HS-27A (cell line): Measurements from ENCODE around the gene GSDME.

Source experiments
- DNase-seq: peaks from one replicate; pipeline ENCODE4 v3.0.0-alpha.2; 2012; ENCODE audit warnings: low read depth, missing footprints

Gene GSDME

GRCh38 chr7:24722386-24723177, 34.7 kb downstream of the GSDME start:
- DNase-seq, result no peak

DNA sequence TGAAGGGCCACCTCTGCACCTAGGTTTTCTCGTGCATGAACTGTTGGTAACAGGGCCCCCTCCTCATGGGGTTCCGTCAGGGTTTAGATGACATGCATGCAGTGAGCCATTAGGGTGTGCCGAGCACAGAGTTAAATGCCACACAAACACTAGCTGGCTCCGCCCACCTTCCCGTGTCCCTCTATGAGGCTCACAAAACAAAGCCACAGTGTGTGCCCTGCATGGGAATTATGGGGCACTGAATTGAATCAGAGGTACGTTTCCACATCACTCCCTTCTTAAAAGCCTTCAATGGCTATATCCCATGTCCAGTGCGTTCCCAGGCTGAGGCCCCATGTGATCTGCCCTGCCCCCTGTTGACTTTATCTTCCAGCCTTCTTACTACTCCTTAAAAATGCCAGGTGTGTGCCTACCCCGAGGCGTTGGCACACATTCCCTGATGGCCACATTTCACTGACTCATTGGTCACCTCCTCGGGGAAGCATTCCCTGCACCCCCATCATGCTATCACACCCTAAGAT, 35.7 kb downstream of the GSDME start:
- no peak for DNase-seq

DNA sequence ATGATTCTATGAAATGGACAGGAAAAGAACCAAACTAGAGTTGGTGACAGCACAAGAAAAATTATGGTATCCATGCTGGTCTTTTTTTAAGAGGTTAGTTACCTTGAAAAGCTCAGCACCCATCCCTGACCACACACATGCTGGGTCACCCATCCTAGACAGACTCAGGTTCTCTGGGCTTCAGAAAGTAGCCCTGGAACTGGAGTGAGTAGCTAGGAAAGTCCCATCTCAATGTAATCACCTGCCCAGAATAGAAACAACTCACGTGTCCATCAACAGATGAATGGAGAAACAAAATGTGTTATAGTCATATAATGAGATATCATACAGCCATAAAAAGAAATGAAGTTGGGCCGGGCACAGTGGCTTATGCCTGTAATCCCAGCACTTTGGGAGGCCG, 37.0 kb downstream of the GSDME start:
- DNase-seq, result no peak

DNA sequence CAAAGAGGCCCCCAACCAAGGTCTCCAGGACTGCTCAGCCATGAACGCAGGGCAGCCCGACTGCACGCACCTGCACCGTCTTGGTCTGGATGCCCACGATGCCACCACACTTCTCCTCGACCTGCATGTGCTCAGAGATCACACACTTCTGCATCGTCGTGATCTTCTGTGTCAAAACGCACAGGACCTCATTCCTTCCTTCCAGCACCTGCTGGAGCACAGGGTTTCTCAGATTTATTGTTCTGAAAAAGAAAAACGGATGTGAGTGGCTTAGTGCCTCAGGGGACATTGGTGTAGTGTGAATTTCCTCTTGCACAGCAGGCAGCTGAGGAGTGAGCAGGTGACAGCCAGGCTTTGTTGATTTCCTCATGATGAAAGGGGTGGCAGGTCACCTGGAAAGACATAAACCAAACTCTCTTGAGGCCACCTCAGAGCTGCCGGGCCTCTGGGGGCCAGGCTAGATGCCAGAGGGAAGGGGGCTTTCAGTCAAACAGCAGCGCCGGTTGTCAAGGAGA, 38.2 kb downstream of the GSDME start:
- no peak for DNase-seq

GRCh38 chr7:24718431-24718831, 38.8 kb downstream of the GSDME start:
- DNase-seq, result no peak

DNA sequence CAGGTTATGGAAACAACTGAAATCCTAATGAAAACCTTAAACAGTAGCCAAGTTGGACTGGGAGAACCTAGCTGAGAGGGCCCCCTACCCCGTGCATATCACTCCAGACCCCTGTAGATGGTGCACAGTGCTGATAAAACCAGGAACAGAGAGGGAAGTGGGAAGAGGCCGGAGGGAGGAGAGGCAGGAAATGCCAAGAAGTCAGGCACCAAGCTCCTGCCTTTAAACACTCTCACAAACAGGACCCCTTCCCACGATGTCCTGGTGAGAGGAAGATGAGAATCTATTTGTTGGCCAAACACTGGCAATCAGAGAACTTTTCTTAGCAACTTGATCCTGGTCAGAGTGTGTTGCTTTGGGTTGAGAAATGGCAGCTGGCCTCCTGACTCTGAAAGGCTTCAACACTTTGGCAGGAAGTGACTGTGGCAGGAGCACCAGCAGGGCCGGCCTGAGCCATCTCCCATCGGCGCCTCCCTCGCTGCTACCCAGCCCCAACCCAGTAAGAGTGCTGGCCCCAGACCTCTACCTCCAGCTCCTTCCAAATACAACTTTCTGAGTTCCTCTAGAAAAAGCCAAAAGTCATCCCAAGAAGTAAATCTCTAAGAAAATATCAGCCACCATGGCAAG, 39.5 kb downstream of the GSDME start:
- no peak for DNase-seq

GRCh38 chr7:24717247-24717622, 40.0 kb downstream of the GSDME start:
- DNase-seq, result no peak

- no peak for DNase-seq
These were observed 40.6 kb downstream of the GSDME start for GRCh38 chr7:24716480-24717246.

DNA sequence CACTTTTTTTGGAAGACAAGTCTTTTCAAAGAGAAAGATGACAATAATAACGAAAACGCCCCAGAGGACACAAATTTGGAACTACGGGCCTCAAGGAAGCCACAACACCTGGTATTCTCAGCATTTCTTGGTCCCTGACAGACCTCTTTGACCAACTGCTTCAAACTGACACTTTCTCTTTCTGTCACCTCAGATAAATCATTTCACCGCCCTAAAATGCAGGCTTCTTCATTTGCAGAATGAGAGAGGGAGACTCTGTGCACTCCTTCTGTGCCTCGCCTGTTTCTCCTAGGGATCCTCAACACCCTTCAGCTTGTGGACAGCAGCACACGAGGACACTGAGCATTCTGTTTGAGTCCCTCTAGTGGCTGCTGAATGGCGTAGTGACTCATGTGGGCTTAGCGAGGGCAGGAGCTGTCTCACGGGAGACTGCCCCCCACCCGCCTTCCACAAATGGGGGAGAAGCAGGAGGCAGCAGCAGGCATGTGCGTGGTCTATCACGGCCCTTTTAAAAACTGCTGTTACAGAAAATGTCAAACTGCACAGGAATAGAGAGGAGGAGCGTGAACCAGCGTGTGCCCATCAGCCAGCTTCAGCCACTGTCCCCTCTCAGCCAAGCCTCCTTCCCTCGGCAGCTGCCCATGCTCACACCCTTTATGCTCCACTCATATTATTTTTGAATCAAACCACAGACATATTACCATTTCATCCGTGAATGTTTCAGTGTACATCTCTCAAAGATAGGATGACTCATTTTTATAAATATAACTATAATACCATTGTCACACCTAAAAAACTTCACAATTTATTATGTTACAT, 41.4 kb downstream of the GSDME start:
- no peak for DNase-seq

- no peak for DNase-seq
These were observed 42.1 kb downstream of the GSDME start for GRCh38 chr7:24715171-24715570.

GRCh38 chr7:24714676-24715010, 42.6 kb downstream of the GSDME start:
- no peak for DNase-seq

GRCh38 chr7:24713850-24714675, 43.2 kb downstream of the GSDME start:
- DNase-seq, result no peak

- DNase-seq, result no peak
These were observed 44.0 kb downstream of the GSDME start for GRCh38 chr7:24713039-24713793.

GRCh38 chr7:24709585-24710360, 47.5 kb downstream of the GSDME start:
- DNase-seq, result no peak

DNA sequence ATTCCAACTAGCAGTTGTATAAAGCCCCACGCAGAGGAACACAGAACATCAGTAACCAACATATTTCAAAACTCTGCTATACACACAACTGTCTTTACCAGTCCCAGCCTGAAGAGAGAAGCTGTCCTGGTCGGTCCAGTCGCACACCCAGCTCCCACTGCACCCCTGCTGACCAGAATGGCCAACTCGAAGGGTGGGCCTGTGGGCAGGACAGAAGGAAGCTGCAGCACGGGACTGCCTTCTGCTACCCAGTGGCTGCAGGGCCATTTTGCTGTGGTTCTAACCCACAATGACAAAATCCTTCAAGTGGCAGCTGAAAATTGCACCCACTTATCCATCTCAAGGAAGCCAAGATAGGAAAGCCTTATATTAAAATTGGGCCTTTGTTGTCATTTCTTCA, 48.2 kb downstream of the GSDME start:
- DNase-seq, result no peak

DNA sequence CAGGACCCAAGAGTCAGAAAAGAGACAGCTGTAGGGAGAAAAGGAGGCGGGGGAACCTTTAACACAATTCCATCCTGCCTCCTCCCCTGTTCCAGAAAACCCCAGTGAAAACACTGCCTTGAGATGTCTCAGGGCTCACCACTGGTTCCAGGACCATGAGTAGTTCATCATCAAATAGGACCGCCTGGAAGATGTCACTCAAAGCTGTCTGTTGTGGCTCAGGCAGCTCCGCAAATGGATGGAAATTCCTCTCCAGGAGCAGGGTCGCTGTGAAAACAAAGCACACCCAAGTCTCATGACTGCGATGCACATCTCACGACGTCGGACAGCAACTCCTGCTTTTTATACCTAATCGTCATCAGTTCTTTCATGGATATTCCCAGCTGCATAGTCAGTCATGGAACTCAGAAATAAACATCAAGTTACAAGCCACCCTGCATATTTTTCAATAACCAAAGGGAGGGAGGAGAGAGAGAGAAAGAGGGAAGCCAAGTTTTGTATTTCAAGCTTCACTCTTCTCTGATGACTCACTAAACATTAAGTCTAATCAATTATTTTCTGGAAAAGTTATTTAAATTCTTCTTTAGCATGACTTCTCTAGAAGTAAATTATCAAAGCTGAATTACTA, 49.2 kb downstream of the GSDME start:
- DNase-seq, result no peak

GRCh38 chr7:24706211-24707170, 50.8 kb downstream of the GSDME start:
- DNase-seq, result no peak

DNA sequence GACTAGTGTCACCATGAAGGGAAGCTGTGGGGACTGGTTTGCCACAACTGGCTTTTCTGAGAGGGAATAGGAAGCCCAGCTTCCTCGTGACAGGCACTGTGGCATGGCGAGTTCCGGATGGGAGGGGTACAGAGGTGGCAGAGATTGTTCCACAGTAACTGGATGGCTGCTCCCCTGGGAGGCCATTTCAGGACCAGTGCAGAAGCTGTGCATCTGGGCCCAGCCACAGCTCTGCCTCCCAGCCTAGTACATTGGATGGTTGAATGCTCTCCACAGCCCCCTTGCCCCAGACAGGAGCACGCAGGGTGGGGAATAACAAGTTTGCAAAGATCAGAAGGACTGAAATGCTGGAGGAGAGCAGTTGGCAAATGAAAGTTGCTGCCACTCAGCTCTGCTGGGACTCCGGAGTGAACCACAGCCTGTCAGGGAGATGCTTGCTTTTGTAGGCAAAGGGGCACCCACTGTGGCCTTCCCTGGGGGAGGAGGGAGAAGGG, 51.8 kb downstream of the GSDME start:
- DNase-seq, result no peak
